Cerebellar nuclear complex (tissue), 1 donor: ENCODE data around the gene CATSPER4.
A peak's percentile ranks its signal among the peaks of the same experiment; 100 is the strongest.

Source experiments
- DNase-seq, 2 experiments: peaks; one replicate each; lab custom pipeline; 2025; lab: John Stamatoyannopoulos, UW

CATSPER4 gene

DNA sequence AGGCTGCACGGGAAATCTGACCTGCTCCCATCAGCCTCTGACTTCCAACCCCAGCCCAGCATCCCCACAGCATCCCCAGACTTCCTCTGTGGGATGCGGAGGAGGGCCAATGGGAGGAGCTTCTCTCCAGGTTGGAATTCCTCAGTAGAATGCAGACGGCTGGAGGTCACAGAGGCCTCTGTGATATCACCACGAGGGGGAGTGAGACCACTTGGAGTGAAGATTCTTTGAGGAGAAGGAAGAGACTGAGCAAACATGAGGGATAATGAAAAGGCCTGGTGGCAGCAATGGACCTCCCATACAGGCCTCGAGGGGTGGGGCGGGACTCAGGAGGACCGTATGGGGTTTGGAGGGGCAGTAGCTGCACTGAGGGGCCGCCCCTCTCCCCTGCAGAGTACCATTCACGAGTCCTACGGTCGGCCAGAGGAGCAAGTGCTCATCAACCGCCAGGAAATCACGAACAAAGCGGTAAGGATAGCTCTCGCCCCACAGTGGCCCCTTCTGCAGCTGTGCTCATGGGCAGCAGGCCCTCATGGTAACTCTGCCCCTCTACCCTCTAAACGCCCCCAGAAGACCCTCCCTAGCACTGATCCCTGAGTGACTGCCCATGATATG lies at the start of gene CATSPER4:
Gene CATSPER4 (plus strand): TSS at position 230 of the 615 bp plus-strand sequence. CDS start 26 bp downstream, at position 256.
- no peak for DNase-seq

DNA sequence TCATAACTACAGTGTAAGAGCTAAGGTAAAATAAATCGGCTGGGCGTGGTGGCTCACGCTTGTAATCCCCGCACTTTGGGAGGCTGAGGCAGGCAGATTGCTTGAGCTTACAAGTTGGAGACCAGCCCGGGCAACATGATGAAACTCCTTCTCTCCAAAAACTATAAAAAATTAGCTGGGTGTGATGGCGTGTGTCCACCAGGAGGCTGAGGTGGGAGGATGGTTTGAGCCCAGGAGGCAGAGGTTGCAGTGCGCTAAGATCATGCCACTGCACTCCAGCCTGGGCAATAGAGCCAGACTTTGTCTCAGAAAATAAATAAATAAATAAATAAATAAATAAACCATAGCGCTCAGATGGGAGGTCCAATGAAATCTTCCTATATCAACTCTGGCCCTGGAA lies 48.2 kb upstream of the CATSPER4 start:
- no peak for DNase-seq

DNA sequence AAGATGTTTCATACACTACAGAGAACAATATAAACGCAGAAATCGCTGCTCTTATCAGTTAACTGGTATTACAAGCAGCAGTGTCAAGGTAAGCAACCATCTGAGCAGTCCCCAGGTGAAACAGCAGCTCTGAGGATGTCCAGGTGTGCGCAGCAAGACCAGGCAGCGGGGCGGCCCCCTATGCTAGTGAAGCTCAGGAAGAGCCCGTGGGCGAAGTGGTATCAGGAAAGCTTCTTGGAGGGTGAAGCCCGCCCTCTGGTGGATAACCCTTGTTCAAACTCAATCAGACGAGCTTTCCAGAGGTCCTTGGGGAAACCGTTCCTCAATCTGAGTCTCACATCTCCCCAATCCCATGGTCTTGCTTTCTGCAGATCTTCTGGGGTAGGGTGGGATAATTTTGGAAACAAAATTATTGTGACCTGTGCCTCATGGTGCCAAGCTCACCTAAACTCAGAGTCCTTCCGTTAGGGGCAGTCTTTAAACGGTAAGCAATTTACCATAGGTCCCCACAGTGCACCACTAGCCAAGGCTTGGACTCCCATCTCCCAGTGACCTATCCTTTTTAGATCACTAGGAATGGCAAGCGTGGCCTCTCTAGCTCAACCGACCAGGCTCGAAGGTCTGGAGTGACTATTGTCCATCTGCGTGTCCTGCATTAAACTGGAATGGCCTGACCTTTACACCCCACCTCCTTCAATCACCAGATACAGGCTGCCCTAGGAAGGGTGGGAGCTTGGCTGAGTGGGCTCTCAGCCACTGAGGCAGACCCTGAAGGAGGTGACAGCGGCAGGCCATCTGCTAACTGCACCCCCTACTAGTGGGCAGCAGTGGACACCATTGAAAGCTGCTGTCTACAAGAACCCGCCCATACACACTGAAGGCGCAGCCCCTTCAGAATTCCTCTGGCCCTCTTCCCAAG lies 45.1 kb upstream of the CATSPER4 start:
- DNase-seq, result peak in 1 of 2 experiments; percentile 7

DNA sequence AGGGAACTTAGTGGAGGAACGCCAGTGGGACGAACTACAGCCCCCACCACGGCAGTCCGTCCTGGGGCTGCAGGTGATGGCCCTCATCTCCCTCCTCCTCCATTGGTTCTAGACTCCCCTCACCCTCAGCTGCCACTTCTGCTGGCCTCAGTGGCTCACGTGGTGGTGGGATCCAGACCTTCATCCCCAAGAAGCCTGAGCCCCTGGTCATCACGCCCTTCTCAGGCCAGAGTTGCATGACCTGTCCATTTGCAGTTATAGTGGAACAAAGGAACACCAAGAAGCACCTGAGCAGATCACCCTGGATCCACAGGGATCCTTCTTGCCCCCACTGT lies 44.5 kb upstream of the CATSPER4 start:
- DNase-seq, result no peak

DNA sequence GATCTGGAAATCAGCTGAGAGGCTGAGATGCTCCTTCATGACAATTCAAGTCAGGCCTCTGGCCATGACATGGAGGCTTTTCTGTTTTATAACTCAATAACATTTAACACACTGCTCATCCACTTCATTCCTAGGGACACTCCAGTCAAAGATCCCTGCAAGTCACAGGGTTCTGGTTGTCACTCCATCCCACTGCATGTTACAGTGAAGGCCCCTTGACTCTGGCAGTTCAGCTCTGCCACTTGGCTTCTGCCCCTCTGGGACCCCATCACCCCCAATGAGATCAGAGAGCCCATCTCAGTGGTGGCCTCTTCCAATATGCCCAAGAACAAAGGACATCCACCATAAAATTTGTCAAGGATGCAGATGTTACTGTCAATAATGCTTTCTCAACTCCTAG lies 41.5 kb upstream of the CATSPER4 start:
- DNase-seq, result no peak

DNA sequence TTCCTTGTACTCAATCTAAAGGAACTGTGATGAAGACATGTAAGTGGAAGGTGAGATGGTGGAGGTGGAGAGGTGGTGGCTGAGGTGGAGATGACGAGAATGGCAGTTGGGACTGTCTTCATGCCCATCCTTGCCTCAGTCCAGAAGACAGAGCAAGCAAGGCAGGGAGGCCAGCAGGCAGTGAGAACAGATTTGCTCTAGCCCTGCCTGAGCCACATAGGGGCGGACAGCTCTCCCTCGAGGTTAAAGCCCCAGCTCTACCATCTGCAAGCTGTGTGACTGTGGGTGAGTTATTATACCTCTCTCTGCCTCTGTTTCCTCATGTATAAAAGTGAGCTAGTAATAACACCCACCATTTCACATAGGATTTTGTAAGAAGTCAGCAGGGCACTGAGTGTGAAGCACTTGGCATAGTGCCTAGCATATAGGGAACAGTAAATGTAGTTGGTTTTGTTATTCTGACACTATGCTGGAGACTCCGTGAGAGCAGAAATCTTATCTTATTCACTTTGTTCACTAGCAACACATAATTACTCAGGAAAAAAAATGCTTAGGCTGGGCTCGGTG lies 36.4 kb upstream of the CATSPER4 start:
- no peak for DNase-seq

DNA sequence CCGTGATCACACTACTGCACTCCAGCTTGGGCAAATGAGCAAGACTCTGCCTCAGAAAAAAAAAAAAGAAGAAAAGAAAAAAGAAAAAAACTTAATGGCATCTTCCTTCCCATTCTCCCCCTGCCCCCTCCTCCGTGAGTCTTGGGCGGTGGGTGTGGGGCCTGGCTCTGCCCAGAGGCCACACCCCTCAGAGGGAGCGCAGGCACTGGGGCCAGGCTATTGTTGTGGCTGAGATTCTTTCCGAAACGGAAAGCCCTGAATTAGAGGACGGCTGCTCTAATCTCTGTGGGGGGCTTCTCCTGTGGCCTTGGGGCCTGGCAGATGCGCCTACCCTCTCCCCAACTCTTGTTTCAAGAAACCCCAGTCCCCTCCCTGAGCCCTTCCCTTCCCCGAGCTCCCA lies 35.7 kb upstream of the CATSPER4 start:
- no peak for DNase-seq

DNA sequence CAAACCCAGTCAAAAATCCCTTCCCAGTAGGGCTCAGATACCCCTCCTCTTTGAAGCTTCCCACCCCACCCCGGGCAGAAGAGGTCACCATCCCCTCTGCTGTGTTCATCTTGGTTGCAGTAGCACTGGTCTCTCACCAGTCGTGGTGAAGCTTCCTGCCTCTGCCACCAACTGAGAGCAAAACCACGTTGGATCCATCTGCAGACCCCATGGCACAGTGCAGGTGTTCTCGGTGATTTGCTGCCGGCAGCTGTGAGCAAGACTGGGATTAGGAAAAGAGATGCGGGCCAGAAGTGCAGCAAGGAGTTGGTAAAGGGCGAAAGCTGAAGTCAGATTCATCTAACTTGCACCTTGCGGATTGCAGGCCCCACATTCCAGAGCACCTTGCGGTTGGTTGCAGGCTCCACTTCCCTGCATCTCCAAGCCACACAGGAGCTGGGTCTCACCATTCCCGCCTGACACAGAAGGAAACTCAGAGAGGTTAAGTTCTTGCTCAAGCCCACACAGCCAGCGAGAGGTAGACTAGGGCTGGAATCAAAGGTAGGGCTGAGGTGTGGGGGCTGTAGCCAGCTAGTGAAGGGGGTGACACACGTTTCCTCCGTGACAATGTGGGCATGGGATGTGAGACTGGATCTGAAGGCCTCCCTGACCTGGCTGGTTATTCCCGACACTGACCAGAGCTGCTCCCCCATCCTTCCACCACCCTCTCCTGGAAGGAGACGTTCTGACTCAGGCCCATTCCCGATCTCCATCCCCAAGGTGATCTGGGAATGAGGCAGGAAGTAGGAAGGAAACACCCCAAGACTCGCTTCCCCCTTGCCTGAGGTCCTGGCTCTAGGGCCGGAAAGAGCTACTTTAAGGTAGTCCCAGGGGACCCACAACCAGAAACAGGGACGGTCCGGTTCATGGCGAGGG lies 34.8 kb upstream of the CATSPER4 start:
- DNase-seq, result no peak

DNA sequence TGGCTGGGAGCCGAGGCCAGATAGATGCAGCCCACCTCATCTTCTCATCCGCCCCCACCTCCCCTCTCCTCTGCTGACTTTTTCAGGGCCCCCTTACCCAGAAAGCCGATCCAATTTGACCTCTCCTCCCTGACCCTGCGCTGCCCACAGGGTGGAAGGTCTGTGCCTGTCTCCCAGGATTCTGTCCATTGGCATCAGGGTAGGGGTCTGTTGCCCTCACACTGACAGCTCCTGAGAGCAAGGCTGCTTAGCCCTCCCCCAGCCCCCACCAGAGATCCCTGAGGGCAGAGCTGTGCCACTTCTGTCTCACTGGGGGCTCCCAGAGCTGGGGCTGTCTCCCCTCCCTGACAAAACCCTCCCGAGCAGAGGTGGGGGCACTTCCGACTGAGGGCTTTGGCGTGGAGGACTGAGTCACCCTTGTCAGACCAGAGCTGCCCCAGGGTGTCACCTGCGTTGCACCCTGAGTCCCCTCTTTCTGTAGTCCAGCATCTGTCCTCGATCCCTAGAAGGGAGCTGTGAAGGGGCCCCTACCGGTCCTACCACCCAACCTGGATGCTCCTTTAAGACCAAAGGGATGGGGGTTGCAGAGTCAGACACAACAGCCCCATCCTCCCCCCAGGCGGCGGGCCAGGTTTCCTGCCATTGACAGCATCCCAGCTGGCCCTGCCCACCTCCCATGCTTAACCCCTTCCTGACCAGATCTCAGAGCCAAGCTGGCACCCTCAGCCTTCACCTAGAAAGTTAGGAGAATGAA lies 33.9 kb upstream of the CATSPER4 start:
- no peak for DNase-seq

DNA sequence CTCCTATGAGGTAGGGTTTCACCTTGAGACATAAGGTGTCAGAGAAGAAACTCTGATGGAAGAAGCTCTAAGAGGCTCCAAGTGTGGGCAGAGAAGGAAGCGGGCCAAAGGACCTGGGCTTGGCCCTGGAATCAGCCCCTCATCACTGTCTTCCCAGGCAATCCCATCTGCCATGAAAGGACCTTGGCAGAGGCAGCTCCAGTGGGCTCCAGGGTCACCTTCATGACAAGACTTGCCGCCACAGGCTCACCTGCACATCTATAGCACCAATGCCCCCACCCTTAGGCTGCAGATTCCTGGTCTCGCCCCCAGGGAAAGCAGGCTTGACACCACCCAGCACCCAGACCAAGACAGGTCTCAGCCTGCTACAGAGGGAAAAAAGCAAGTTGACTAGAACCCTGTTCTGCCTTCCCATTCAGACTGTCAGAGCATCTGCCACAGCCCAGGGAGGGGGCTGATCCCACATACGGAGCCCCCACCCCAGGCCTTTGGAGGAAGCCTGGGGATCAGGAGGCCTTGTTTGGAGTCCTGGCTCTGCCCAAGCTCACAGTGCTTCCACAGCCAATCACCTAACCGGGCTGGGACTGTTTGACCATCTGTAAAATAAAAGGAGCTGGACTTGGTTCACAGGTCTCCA lies 32.0 kb upstream of the CATSPER4 start:
- DNase-seq, result no peak

DNA sequence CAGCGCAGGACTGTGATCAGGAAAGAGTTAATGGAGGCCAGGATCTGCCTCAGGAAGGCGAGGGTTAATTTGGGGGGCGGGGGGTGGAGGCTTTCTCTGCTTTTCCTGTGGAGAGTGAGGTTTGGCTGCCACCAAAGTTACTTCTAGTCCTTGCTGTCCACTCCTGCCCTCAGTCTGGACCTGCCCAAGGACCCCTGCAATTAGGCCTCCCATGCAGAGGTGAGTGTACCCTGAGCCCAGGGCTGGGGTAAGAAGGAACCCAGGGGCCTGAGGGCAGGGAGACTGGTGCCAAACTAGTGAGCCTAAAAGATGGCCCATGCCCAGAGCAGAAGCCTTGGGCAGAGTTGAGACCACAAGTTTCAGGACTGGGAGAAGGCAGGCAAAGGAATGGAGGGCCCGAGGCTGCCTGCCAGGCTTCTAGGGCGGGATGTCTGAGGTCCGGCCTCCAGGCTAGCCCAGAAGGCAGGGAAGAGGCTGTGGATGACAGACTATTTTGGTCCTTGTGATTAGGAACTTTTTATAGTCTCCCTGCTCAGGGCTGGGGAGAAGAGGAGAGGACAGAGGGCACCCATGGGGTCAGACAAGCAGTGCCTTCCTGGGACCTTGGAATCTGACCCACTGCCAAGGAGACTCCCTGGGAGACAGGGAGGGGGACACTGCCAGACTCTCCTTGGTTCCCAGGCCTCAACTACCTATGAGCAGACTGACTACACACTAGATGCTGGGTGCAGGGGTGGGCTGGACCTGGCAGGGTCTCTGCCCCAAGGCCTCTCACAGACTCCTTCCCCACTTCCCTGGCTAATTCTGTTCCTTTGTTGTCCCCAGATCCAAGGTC lies 31.3 kb upstream of the CATSPER4 start, which contains the start of gene FAM110D:
Gene FAM110D (plus strand): TSS at position 172 of the 835 bp plus-strand sequence. CDS start 2,213 bp downstream, outside the sequence.
- no peak for DNase-seq

DNA sequence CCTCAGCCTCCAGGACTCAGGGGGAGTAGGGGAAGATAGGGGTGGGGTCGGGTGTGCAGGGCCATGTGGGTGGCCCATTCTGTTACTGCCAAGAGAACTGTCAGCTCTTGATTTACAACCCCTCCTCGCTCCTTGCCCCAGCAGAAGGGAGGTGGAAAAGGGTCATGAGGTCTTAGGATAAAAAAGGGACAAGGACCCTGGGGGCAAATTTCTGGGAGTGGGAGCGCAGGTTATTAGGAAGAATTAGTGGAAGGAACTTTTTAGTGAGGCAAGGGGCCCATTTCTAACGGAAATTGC lies 30.7 kb upstream of the CATSPER4 start:
- no peak for DNase-seq

DNA sequence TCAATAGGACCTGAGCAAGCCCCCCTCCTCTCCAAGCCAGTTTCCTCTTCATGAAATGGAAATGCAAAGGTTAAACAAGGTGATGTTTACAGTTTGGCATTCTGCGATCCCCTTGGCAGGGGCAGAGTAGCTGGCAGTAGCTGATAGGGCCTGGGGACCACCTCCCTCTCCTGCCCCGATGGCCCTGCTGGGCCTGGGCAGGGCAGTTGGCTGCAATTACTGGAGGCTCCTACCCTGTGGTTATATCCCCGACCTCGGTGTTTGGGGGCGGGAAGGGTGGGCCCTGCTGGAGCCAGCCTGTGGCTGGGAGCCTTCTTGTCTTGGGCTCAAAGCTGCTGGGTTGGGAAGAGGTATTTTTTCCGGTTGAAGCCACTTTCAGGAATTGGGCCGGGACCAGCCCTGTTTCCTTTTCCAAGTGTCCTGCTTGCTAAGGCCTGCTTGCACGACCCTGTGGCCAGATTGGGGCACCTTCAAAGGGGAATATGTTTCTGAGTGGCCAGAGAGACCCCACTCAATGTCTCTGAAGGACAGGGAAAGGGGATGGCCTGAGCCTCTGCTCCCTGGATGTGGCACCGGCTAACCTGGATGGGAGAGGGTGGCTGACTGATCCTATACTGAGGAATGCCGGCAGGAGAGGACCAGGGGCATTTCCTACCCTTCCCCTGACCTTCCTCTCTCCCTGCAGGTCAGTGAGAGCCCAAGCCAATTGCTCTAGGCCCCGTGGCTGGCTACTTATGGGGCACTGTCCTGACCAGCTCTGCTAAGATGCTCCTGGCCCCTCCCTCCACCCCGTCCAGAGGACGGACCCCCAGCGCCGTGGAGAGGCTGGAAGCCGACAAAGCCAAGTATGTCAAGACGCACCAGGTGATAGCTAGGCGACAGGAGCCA lies 29.6 kb upstream of the CATSPER4 start:
- DNase-seq, result no peak

DNA sequence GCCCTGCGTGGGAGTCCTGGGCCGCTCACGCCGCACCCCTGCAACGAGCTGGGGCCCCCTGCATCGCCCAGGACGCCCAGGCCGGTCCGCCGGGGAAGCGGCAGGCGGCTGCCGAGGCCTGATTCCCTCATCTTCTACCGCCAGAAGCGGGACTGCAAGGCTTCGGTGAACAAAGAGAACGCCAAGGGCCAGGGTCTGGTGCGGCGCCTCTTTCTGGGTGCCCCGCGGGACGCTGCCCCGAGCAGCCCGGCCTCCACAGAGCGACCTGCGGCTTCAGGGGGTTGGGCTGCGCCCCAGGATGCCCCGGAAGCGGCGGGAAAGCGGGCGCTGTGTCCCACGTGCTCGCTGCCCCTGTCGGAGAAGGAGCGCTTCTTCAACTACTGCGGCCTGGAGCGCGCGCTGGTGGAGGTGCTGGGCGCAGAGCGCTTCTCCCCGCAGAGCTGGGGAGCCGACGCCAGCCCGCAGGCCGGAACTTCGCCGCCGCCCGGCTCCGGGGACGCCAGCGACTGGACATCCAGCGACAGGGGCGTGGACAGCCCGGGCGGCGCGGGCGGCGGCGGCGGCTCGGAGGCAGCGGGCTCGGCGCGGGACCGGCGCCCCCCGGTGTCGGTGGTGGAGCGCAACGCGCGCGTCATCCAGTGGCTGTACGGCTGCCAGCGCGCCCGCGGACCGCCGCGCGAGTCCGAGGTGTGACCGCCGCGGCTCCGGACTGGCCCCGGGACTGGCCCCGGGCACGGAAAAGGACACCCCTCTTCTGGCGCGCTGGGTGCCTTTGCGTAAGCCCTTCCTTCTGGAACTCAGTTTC lies 28.8 kb upstream of the CATSPER4 start:
- no peak for DNase-seq

DNA sequence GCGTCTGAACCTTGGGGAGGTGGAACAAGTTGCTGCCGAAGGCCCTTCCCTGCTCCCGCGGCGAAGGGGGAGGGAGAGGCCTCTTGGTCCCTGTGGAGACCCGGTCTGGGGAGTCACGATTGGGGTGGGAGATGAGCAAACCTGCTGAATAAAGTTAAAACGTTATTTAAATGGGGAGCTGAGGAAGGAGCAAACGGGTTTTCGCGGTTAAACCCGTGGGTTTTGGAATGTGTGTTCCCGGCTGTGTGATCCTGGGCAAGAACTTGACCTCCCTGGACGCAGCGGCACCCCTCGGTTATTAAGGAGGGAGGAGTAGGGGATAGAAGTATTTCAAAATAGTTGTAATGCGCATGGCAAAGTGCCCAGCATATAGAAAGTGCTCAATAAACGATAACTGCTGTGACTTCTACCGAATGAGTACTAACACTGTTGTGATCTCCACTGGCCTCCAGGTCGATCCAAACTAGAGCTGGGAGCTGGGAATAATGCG lies 28.1 kb upstream of the CATSPER4 start:
- no peak for DNase-seq

DNA sequence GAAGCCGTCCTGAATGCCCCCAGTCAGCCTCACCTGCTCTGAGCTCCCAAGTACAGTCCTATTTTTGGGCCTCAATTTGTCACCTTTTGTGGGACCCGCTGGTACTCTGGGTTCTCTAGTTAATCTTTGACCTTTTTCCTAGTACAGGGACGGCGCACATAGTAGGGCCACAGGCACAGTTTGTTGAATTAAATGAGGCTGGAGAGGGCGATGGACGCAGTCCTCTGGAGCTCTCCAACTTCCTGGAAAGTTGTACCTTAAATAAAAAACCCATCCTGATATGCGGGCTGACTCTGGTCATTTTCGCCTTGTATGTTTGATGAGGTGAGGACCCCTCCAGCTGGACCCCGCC lies 26.7 kb upstream of the CATSPER4 start:
- DNase-seq, result no peak

DNA sequence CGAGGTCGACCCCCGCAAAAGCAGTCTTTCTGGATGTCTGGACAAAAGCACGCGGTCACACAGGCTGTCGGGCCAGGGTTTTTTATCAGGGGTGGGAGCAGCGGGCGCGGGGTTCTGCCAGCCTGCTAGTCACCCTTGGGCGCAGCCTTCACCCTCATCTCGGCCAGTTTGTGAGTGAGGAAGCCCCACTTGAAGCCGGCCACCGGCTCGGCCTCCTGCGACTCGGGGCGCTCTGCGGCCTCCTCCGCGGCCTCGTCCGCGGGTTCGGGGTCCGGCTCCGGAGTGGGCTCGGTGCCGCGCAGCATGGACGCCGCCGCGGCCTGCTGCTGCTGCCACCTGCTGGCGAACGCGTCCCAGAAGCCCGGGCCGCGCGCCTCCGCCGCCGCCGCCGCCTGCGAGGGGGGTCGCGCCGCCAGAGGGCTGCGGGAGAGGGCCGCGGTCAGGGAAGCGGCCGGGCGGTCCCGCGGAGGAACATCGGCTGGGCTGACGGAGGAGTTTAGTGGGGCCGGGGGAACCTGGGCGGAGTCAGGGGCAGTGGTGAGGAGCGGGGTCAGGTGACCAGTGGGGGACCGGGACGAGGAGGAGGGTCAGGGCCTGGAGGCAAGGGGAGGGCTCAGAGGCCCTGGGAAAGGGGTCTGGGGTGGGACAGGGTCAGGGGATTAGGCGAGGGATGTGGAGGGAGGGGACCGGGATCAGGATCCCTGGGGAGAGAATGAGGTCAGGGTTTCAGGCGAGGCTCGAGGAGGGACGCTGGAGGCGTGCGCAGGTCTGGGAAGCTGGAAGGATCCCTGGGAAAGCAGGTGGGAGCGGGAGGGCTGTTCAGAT lies 26.2 kb upstream of the CATSPER4 start:
- DNase-seq, result no peak
